Endothelial cell (in vitro differentiated cells): ENCODE results near the gene IGSF11. TPM values are rescaled to one million over a fixed set of nuclear protein-coding genes. Genes with fewer than 3 reads are reported as not detected.

ENCODE experiments used
- DNase-seq: peaks from one replicate; pipeline ENCODE4 v3.0.0; 2021; ENCODE audit warnings: low spot score
- H3K27ac Mint-ChIP-seq: one replicate; pipeline ENCODE4 v1.8.0; 2021; ENCODE audit warnings: mixed read lengths, inconsistent platforms; ENCODE audit not compliant: unreplicated experiment
- H3K27me3 Mint-ChIP-seq: one replicate; pipeline ENCODE4 v1.8.0; 2021; ENCODE audit warnings: mild to moderate bottlenecking, moderate library complexity, mixed read lengths, inconsistent platforms; ENCODE audit not compliant: unreplicated experiment
- H3K36me3 Mint-ChIP-seq: one replicate; pipeline ENCODE4 v1.8.0; 2021; ENCODE audit warnings: mild to moderate bottlenecking, low read depth, mixed read lengths, inconsistent platforms; ENCODE audit not compliant: unreplicated experiment
- H3K4me1 Mint-ChIP-seq: one replicate; pipeline ENCODE4 v1.8.0; 2021; ENCODE audit warnings: mild to moderate bottlenecking, mixed read lengths, inconsistent platforms; ENCODE audit not compliant: unreplicated experiment
- H3K4me3 Mint-ChIP-seq: one replicate; pipeline ENCODE4 v1.8.0; 2021; ENCODE audit warnings: mild to moderate bottlenecking, mixed read lengths, inconsistent platforms; ENCODE audit not compliant: unreplicated experiment
- H3K9me3 Mint-ChIP-seq: one replicate; pipeline ENCODE4 v1.8.0; 2021; ENCODE audit warnings: mixed read lengths, inconsistent platforms; ENCODE audit not compliant: unreplicated experiment
- total RNA-seq: library from RNA; stranded (reverse); fragmentation: NEBNext Ultra II Directional; extraction: Animal tissue kit (Norgen Biotek cat#: 25700); gene quantifications from one replicate; pipeline ENCODE4 v1.2.1, GENCODE V29; 2021; ENCODE audit not compliant: unreplicated experiment
- TF ChIP-seq, protein P1 (sequence below): fragments of 200-600 bp; sonication (generic); IDR thresholded peaks from one replicate; pipeline ENCODE4 v1.5.0; 2021; ENCODE audit warnings: antibody characterized with exemption; ENCODE audit not compliant: unreplicated experiment

IGSF11 gene
- total RNA-seq, 1 donor from 2014 or later = 0.18 TPM

DNA sequence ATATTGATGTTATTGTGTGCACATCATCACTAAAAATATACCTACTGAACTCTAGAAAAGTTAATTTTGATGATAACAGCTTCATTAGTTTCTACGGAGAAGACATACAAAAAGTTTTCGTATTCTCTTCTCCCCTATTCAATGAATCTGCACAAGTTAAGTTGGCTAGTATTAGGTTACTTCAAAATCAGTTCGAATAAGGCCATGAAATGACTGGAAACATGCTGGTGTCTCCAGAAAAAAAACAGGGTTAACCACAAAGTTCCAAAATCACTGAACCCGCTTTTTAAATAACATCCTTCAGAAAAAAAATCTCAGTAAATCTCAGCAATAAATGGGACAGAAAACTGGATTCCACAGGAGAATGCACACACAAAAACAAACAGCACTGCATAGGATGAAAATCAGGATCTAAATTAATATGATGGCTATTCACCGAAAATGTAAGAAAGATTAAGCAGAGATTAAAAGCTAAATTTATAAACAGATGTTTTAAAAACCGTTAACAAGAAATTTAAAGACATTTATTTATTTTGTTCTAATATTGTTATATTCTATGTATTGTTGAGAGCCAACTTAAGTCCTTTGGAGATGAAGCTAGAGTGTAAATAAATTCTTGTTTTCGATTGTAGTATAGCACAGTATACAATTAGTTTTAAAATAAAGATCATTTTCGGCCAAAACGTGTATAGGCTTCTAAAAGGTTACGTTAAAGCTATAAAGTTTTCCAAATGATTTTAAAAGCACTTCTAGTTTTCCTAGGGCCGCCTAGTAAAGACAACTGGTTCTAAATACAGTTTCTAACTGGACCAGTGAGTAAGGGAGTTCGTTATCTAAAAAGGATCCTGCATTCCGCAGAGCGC lies 1.0 kb downstream of the IGSF11 start:
- Mint-ChIP-seq H3K27ac (no peak overlapping the region), H3K4me1 (no peaks in the 10 kb centered on the region), H3K9me3 (no peaks in the 10 kb centered on the region), H3K36me3 (peaks cover 4% of the 10 kb centered on the region), H3K4me3 (peak overlapping the region; percentile 90), H3K27me3 (peaks cover 6% of the 10 kb centered on the region)
- DNase-seq = no peak
- TF ChIP-seq, protein P1, sequence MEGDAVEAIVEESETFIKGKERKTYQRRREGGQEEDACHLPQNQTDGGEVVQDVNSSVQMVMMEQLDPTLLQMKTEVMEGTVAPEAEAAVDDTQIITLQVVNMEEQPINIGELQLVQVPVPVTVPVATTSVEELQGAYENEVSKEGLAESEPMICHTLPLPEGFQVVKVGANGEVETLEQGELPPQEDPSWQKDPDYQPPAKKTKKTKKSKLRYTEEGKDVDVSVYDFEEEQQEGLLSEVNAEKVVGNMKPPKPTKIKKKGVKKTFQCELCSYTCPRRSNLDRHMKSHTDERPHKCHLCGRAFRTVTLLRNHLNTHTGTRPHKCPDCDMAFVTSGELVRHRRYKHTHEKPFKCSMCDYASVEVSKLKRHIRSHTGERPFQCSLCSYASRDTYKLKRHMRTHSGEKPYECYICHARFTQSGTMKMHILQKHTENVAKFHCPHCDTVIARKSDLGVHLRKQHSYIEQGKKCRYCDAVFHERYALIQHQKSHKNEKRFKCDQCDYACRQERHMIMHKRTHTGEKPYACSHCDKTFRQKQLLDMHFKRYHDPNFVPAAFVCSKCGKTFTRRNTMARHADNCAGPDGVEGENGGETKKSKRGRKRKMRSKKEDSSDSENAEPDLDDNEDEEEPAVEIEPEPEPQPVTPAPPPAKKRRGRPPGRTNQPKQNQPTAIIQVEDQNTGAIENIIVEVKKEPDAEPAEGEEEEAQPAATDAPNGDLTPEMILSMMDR = no peak

DNA sequence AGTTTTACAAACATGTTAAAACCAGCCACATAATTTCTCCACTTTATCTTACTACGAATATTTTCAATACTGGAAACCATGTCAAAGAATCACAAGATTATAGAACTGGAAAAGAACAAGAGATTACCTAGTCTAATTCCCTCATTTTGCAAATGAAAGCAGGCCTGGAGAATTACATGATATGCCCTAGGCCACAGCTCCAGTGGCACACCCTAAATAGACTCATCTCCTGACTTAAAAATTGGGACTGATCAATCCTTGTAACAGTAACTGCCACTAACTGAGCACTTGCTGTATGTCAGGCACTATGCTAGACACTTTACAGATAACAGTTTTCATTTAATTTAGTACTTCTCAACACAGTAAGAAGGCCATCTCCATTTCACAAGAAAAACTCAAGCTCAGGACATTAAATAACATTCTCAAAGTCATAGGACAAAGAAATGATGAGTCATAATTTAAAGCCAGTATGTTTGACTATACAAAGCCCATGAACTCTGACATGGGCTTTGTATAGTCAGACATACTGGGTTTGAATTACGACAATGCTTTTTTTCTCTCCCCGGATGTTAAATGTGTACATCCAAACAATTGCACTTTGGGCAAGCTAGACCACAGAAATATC lies 9.4 kb downstream of the IGSF11 start:
- Mint-ChIP-seq H3K36me3 (no peaks in the 10 kb centered on the region), H3K27me3 (peaks cover 2% of the 10 kb centered on the region), H3K4me3 (no peak overlapping the region), H3K4me1 (no peaks in the 10 kb centered on the region), H3K27ac (no peak overlapping the region), H3K9me3 (no peaks in the 10 kb centered on the region)
- no peak for DNase-seq
- TF ChIP-seq, protein P1 = no peak

DNA sequence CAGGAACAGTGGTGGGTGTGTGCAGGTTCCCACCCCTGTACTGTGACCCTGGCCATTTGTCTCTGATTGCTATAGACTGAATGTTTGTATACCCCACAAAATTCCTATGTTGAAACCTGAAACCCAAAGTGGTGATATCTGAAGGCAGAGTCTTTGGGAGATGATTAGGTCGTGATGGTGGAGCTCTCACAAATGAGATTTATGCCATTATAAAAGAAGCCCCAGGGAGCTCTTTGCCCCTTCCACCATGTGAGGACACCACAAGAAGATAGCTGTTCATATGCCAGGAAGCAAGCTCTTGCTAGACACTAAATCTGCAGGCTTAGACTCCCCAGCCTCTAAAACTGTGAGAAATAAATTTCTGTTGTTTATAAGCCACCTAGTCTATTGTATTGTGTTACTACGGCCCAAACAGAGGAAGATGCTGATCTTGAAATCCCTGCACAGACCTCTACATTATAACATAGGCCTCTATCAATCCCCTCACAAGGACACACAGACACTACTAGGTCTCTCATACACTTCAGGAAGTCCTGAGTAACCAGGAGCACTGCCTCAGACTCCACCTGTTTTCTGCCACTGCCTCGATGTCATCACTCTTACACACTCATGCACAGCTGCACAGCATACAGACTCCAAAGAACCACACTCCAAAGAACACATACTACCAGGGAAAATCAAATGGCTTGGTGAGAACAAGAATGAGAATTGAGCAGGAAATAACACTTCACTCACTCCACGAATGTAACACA lies 14.7 kb downstream of the IGSF11 start:
- no peaks in the 10 kb centered on the region for H3K4me1 Mint-ChIP-seq
- no peak for DNase-seq
- H3K4me3 Mint-ChIP-seq = no peak overlapping the region
- no peaks in the 10 kb centered on the region for H3K9me3 Mint-ChIP-seq
- no peak overlapping the region for H3K27ac Mint-ChIP-seq
- no peaks in the 10 kb centered on the region for H3K36me3 Mint-ChIP-seq
- peaks cover 1% of the 10 kb centered on the region for H3K27me3 Mint-ChIP-seq
- TF ChIP-seq, protein P1 = no peak

DNA sequence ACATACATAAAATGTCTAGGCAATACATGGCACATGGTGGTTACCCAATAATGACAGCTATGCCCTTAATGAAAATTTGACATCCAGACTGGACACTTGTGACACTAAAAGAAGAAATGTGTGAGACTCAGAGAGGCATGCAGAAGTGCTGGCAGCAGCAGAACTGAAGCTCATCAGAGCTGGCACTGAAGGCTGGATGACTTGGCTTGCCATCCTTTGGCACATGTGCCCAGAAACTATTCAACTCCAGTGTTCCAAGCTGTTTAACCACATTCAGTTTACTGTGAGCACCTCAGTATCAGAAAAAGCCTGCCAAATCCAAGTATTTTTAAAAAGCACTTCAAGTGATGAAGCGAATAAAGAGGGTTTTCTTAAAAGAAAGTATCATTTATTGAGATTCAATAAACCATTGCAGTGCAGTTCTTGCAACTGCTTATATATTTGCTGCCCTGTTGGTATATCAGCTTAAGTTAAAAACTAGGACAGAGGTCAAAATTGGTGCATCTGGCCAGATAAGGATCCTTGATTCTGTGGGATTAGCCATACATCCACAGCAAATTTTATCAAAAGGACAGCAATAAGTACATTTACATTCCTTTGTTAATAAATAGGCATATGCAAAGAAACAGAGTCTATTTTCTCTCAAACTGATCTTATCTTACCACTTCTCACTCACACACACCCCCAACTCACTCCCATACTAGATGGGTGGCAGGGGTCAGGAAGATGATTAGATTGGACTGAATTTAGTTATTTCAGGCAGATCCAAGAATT lies 15.8 kb downstream of the IGSF11 start:
- no peak overlapping the region for H3K27ac Mint-ChIP-seq
- no peaks in the 10 kb centered on the region for H3K4me1 Mint-ChIP-seq

More for the DNA sequence above, 15.8 kb downstream of the IGSF11 start:
- no peak overlapping the region for H3K4me3 Mint-ChIP-seq
- no peak for DNase-seq
- H3K36me3 Mint-ChIP-seq = no peaks in the 10 kb centered on the region
- peaks cover 1% of the 10 kb centered on the region for H3K27me3 Mint-ChIP-seq
- TF ChIP-seq, protein P1 = no peak
- no peaks in the 10 kb centered on the region for H3K9me3 Mint-ChIP-seq
